Lung microvascular endothelial cell (primary cell): ENCODE data around the gene BBS9. TPM values are rescaled to one million over a fixed set of nuclear protein-coding genes. Genes with fewer than 3 reads are reported as not detected.

Source experiments
- DNase-seq, 2 donors: peaks; one replicate each; pipeline versions ENCODE4 v3.0.0 to v3.0.0-alpha.2; 2010; ENCODE audit warnings: low read depth in 2 of 2
- total RNA-seq: library from RNA; depleted of rRNA; stranded (reverse); fragments of >200 nt; gene quantifications from 2 replicates; pipeline ENCODE4 v1.2.1, GENCODE V29; 2014

Gene BBS9
- total RNA-seq, 1 donor from 2014 or later = 13.7 TPM

DNA sequence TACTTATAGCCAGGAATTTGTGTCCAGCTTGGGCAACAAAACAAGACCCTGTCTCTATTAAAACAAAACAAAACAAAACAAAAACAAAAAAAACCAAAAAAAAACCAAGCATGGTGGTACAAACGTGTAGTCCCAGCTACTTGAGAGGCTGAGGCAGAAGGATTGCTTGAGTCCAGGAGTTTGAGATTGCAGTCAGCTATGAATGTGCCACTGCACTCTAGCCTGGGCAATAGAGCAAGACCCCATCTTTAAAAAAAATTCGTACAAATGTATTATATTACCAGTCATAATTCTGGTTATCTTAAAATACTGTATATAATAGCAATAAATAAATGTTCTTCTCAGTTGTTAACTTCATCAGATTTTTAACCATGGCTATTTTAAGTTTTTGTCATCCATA, 2.3 kb upstream of the BBS9 start:
- DNase-seq = no peak

DNA sequence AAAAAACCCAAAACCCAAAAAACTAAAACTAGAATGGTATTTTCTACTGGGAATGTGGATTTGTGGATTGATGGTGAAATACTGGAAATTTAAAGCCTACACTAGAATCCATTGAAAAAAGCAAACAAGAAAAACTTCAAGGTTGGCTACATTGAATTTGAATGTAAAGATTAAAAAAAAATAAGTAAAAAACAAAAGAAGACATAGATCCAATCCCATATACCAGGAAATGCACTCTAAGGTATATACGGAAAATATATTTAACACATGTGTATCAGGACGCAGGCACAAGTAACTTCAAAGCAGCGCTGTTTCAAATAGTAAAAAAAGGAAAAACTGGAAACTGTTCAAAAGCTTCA, 754 bp upstream of the BBS9 start:
- DNase-seq = no peak

- DNase-seq = peak in 1 of 2 donors; percentile 9
Observed at GRCh38 chr7:33129806-33130153, 416 bp downstream of the BBS9 start.

DNA sequence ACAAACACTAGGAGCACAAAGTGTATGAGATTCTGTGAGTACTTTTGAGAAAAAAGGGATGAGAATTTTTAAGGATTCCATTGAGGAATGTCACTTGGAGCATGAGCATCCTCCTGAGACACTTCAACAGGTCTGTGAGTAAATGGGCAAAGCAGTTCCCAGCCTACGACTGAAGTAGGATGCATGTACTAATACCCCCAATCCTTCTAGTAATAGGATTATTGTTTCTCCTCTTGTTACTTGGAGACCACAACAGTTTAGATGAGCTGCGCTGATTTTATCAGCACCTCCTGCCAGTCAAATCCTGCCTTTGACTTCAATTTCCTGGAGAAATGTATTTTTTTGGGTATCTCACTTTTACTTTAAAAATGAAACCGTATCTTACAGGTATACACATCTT, 820 bp downstream of the BBS9 start:
- peak in 1 of 2 donors; percentile 51 for DNase-seq

DNA sequence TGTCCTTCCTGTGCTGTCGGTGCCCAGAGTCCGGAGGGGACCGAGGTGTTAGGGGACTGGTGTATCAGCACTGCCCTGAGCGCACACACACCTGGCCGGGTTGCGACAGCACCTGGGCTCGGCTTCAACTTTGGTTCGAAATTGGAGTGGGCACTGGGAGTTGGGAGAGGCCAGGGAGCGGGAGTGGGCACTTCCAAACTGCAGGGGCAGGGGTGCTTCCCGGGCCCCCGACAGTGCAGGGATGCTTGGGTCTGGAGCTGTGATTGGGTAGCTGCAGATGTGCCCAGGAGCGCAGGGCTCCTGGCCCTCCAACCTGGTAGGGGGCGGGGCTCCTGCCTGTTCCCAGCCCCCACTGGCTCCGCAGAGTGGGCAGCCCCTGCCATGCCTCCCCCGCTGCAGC, 7.7 kb downstream of the BBS9 start:
- DNase-seq = no peak

DNA sequence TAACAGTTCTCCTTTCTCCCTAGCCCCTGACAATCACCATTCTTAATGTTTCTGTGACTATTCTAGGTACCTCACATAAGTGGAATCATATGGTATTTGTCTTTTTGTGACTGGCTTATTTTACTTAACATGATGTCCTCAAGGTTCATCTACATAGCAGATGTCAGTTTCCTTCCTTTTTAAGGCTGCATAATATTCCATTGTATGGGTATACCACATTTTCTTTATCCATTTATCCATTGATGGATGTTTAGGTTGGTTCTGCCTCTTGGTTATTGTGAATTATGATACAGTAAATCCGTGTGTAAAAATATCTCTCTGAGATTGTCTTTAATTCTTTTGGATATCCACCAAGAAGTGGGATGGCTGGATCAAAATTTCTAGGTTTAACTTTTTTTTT, 13.2 kb downstream of the BBS9 start:
- no peak for DNase-seq

GRCh38 chr7:33143996-33144718, 14.8 kb downstream of the BBS9 start:
- no peak for DNase-seq

DNA sequence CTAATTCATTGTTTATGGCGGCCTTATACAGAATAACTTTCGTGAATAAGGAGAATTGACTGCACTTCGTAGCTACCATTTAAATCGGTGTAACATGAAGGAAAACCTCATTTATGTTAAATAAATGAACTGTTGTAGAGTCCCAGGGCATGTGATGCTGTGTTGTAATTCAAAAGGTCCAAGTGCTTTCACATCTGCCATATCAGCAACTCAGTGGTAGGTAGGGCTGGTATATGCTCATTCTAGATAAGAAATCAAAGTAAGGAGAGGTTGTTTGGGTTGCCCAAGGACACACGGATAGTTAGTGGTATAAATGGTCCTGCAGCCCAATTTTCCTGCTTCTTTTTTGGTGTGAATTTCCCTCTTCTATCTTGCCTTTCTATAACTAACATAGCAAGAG, 15.8 kb downstream of the BBS9 start:
- no peak for DNase-seq

- no peak for DNase-seq
Observed at GRCh38 chr7:33152087-33152486, 22.7 kb downstream of the BBS9 start.

DNA sequence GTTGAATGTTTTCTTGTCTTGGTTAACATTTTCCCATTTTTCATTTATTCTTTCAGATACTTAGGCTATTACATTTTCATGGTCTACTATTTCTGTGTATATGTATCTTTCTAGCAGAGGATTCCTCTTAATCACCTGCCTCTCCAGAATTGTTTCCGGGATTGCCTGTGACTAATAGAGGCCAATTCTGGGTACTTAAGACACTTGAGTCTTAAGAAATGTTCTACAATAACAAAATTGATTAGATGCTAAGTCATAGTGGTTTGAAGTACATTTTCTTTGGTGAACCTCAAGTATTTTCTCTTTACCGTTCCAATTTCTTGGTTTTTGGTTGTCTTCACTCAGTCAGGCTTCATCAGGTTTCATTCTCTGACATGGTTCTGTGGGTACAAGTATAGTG, 26.4 kb downstream of the BBS9 start:
- no peak for DNase-seq

GRCh38 chr7:33156441-33156840, 27.1 kb downstream of the BBS9 start:
- DNase-seq = no peak

GRCh38 chr7:33157311-33157710, 27.9 kb downstream of the BBS9 start:
- DNase-seq = no peak

- no peak for DNase-seq
Observed at GRCh38 chr7:33157781-33158180, 28.4 kb downstream of the BBS9 start.

GRCh38 chr7:33177876-33178275, 48.5 kb downstream of the BBS9 start:
- no peak for DNase-seq

DNA sequence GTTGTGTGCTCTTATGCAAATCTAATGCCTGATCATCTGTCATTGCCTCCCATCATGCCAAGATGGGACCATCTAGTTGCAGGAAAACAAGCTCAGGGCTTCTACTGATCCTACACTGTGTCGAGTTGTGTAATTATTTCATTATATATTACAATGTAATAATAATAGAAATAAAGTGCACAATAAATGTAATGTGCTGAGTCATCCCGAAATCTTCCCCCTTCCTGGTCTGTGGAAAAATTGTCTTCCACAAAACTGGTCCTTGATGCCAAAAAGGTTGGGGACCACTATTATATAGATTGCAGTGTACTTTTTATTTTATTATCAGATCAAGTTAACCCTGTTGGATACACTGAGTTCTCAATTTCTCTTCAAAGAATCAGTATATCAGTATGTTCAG, 50.2 kb downstream of the BBS9 start:
- DNase-seq = no peak

GRCh38 chr7:33183504-33183903, 54.1 kb downstream of the BBS9 start:
- DNase-seq = no peak

GRCh38 chr7:33184828-33185227, 55.5 kb downstream of the BBS9 start:
- no peak for DNase-seq

DNA sequence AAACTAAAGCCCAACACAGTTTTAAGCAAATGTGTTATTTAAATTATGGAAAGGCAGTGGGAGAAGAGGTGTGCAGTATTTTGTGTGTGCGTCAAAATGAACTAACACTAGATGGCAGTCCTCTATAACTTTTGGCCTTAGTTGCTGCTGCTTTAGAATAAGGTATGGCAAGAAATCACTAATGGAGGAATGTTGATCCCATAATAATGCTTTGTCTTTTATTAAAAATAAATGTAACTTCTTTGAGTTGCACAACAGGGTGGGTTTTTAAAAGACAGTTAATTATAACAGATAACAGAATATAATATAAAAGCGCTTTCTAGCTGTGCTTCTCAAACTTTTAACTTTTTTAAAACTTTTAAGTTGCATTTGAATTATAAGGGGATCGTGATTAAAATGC, 56.4 kb downstream of the BBS9 start:
- peak; percentile 47 to 74 for DNase-seq

- DNase-seq = no peak
Observed at GRCh38 chr7:33186192-33186591, 56.8 kb downstream of the BBS9 start.

- DNase-seq = no peak
Observed at GRCh38 chr7:33190688-33191304, 61.4 kb downstream of the BBS9 start.

DNA sequence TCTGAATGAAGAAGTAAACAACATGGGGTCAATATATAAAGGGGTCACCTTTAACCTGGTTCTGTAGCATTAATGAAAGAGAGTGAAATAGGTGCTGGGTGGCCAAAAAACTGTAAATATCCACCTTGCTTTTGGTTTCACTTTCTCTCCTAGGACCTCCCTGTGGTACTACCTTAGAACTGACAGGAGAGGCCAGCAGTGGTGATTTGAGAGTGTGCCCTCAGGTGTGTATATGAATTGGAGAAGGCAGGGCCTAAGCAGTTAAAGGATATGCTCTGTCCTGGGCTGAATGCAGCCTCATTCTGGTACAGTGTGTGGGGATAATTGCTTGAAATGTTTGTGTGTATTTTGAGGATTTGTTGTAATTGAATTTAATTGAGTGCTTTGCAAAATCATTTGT, 62.0 kb downstream of the BBS9 start:
- peak in 1 of 2 donors; percentile 7 for DNase-seq

DNA sequence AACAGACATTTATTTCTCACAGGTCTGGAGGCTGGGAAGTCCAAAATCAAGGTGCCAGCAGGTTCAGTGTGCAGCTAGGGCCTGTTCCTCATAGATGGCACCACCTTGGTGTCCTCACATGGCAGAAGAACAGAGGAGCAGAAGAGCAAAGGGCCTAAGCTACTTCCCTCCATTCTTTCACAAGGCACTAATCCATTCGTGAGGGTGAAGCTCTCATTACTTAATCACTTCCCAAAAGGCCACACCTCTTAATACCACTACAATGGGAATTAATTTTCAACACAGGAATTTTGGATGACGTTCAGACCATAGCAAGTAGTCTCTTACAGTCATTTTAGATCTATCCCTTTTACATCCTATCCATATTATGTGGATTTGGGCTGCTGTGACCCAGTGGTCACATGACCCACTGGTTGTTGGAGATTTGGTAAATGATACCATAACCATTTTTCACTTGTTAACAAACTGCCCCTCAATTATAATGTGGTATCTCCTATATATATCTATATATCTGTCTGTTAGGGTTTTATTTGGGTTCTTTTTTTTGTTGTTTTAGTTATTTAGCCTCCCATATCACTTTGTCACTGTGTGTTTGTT, 63.4 kb downstream of the BBS9 start:
- no peak for DNase-seq

DNA sequence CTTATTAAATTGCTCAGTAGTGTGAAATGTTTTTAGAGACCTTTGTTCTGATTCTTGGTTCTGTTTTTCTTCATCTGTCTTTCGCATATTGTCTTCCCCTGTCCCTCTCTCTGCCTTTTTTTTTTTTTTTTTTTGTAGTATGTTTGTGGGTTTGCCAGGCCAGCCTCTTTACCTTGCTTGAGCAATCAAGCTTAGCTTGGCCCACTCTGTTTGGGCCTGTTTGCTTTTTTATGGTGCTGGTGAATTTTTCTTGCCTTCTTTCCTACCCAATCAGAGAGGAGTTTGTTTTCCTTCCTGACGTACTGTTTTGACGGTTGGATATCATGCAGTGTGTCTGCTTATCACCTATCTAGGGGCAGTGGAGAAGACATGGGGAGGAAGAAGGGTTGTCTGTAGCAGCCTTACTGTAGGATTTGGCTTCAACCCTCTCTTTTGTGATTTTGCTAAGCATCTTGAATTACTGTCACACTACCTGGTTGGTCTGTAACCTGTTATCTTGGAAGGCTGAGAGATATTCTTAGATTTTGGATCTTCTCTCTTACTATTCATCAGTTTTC, 64.0 kb downstream of the BBS9 start:
- DNase-seq = no peak
